GM18511 (cell line): ENCODE measurements around the gene ZBTB24.
A peak's percentile ranks its signal among the peaks of the same experiment; 100 is the strongest.

Experiments
- ATAC-seq: cut with Tn5 transposase; IDR thresholded peaks from one replicate; pipeline ENCODE4 v1.9.1; 2021; ENCODE audit warnings: mild to moderate bottlenecking, moderate library complexity; ENCODE audit not compliant: unreplicated experiment

ZBTB24 gene

DNA sequence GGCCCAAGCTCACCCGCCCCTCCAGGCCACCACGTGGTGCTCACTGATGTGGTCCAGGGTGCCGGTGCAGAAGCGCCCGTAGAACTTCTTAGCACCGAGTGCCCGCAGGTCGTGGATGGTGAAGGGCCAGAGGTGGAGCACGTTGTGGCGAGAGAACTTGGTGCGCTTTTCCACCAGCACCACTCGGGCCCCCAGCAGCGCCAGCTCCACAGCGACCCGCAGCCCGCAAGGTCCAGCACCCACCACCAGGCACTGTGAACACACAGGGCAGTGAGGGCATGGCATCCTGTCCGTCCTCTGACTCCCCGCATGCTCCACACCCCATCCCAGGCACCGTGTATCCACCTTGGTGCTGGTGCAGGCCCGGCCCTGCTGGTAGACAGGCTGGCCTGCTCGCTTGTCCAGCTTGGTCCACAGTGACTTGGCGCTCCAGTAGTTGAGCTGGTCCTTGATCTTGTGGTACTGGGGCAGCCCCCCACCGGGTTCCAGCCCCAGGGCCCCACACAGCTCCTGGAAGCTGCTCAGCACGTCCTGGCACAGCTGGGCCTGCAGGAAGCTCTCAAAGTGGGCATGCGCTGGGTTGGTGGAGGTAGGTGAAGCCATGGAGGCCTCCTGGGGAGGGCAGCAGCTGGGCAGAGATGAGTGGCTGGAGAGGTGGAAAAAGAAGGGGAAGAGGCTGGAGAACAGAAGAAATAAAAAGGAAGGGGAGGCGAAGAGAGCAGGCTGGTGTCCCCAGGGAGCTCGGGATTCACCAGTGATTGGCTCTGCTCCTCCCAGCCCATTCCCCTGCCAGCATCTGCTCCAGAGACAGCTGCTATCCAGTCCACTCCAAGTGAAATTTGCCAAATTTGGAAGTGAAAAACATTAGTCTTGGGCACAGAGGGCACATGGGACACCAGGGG is 29.2 kb downstream of the ZBTB24 start:
- no peak for ATAC-seq

- no peak for ATAC-seq
These were observed 29.9 kb downstream of the ZBTB24 start for GRCh38 chr6:109453156-109453555.

GRCh38 chr6:109452181-109452580 is 30.8 kb downstream of the ZBTB24 start:
- no peak for ATAC-seq

DNA sequence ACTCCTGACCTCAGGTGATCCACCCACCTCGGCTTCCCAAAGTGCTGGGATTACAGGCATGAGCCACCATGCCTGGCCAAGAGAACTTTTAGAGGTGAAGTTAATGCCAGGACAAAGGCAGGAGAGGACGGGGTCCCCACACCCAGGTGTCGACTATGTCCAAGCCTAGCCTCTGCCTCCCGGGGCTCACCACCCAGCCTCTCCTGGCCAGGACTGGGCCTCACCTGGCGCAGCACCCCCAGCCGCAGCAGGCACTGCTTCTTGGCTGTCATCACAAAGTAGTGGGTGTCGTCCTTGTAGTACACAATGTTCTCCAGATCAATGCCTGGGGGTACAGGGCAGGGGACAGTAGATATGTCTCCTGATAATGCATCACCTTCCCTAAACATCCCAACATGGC is 31.6 kb downstream of the ZBTB24 start:
- ATAC-seq: no peak

DNA sequence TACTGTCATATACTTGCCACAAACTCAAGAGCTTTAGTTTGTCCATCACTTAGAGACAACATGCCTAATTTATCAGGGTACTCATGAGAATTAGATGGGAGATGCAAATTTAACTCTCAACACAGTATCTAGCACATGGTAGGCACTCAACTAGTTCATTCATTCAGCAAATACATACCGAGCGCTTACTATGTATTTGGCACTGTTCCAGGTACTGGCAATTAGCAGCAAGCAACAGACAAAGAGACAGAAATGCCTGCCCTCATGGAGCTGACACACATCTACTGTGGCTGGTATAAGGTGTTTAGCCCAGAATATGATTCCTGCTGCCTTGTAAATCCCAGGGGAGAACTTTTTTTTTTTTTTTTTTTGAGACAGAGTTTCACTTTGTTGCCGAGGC is 32.2 kb downstream of the ZBTB24 start:
- ATAC-seq: no peak

DNA sequence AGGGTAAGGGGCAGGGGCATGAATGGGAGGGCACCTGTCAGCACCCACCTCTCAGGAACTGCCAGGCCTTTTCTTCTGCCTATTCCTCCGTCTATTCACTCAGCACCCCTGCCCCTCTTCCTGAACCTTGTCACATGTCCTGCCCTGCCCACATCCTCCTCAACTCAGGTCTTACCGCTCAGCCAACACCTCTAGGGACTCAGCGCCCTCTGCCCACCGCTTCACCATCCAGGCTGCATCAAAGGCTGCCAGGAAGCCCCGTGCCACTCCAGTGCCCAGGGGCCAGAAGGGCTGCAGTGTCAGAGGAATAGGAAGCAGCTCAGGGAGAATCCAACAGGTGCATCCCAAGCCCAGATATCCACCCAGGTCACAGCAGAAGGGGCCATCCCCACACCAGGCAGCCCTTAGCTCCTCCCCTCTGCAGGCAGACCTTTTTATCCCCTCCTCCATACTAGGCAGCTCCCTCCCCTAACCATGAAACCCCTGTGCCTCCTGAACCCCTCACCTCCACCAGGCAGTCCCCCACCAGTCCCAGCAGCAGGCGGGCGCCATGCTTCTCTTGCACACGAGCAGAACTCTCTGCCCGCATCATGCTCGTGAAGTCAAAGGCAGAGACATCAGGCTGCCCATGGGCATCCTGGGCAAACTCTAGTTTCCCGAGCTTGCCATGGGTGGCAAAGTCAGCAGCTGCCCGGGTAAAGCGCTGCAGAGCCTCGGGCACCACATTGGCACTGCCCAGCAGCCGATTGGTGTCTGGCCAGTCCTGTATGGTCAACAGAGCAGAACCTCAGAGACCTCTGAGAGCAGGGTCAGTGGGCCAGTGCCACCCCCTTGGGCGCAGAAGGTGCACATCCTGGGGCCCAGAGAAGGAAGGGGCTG is 33.0 kb downstream of the ZBTB24 start:
- ATAC-seq: no peak

GRCh38 chr6:109449064-109449794 is 33.8 kb downstream of the ZBTB24 start:
- ATAC-seq: no peak

- no peak for ATAC-seq
These were observed 34.4 kb downstream of the ZBTB24 start for GRCh38 chr6:109448615-109449014.

- ATAC-seq: no peak
These were observed 35.0 kb downstream of the ZBTB24 start for GRCh38 chr6:109447878-109448555.

DNA sequence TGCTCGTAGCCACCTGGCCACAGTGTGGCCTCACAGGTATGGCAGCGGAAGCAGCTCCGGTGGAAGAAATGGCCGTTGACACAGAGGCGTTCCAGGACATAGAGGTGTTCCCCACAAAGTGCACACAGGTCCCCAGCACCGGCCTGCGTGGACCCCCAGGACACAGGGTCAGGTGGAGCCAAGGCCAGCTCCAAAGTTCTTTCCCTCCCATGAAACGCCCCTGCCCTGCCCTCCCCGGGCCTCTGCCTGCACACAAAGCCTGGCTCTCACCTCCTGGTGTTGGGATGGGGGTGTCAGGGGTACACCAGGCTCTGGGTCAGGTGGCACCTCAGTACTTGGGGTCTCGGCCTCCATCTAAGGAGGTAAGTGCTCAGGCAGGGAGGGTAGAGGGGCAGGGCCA is 35.9 kb downstream of the ZBTB24 start:
- ATAC-seq: no peak

DNA sequence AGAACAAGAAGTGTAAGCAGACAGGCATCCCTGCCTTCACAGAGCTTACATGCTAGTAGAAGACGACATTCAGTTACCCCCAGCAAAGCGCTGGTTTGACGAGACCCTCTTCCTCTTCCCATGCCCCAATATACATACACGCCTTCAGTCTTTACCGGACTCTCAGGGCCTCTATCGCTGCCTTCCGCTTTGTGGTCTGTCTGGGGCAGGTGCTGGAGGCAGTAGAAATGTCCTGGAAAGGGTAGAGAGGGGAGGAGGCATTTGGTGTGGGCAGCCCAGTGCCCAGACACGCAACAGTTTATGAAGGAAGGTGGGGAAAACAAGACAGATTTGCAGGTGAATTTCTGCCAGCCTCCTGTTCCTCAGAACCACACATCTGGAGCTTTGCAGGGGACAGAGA is 36.5 kb downstream of the ZBTB24 start:
- ATAC-seq: no peak

DNA sequence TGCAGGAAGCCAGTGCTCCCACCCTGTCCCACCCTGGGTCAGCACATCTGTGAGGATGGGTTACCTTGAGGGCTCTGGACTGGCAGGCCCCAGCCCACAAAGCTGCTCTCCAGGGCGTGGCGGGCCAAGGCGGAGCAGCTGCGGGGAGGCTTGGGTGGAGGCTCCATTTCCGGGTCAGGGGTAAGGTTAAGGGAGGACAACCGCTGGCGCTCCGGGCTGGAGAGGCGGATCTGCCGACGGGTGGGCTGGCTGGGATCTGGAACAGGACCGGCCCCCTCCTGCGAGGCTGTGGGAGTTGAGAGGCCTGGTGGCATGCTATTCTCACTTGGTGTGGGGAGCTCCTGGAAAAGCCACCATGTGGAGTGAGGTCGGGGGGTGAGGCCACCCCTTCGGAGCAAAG is 36.9 kb downstream of the ZBTB24 start:
- ATAC-seq: no peak

- ATAC-seq: no peak
These were observed 37.6 kb downstream of the ZBTB24 start for GRCh38 chr6:109445382-109445781.

DNA sequence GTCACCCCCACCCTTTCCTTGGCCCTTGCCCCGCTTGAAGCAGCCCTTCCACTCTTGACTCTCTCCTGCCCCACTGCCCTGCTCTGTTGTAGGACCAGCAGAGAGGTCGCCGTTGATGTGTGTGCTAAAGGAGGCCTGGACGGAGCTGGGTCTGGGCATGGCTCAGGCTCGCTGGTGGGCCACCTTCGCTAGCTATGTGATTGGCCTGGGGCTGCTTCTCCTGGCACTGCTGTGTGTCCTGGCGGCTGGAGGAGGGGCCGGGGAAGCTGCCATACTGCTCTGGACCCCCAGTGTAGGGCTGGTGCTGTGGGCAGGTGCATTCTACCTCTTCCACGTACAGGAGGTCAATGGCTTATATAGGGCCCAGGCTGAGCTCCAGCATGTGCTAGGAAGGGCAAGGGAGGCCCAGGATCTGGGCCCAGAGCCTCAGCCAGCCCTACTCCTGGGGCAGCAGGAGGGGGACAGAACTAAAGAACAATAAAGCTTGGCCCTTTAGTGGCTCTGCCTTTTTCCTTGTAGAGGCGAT is 39.5 kb downstream of the ZBTB24 start:
- ATAC-seq: no peak

GRCh38 chr6:109442393-109442924 is 40.6 kb downstream of the ZBTB24 start:
- ATAC-seq: no peak

- ATAC-seq: peak; percentile 41
These were observed 41.8 kb downstream of the ZBTB24 start for GRCh38 chr6:109441069-109441816.

GRCh38 chr6:109440331-109441068 is 42.5 kb downstream of the ZBTB24 start, which contains the start of the genes PPIL6 and SMPD2:
TSS of gene PPIL6 (minus strand) at chr6:109440628. CDS start at chr6:109440590, 38 bp downstream.
TSS of gene SMPD2 (plus strand) at chr6:109440724. CDS start at chr6:109441122, 398 bp downstream.
- ATAC-seq: peak; percentile 88

GRCh38 chr6:109436041-109436440 is 47.0 kb downstream of the ZBTB24 start:
- no peak for ATAC-seq
